LHCN-M2 (cell line): ENCODE results near the gene SEC11C. TPM values are rescaled to one million over a fixed set of nuclear protein-coding genes. Genes with fewer than 3 reads are reported as not detected.

Experiments
- total RNA-seq: library from RNA; depleted of rRNA; stranded (reverse); fragments of >200 nt; gene quantifications from 2 replicates; pipeline ENCODE4 v1.2.3, GENCODE V29; 2014; rRNA removed

SEC11C gene
- total RNA-seq, 1 experiment from 2014 or later: 22.6 TPM

Other genes with a start within 250 kb of the SEC11C start
- gene GRP, start 80.3 kb downstream of the SEC11C start, total RNA-seq: not detected in 2 replicates
- not detected in 2 replicates for gene RAX, start 133.6 kb downstream of the SEC11C start, total RNA-seq
- gene CPLX4, start 178.8 kb downstream of the SEC11C start, total RNA-seq: not detected in 2 replicates
- gene LMAN1, start 219.4 kb downstream of the SEC11C start, total RNA-seq: 133 and 138 TPM in 2 replicates